Astrocyte of the spinal cord (primary cell): ENCODE data around the gene HEPACAM2.

Source experiments
- DNase-seq: peaks from one replicate; pipeline ENCODE4 v3.0.0; 2011; ENCODE audit warnings: low read depth, low spot score
- H3K4me3 ChIP-seq: 2 replicates; pipeline ENCODE4 v1.5.1; 2011; ENCODE audit warnings: low read depth, mild to moderate bottlenecking, low read length, moderate library complexity
- in situ Hi-C: cut with HindIII; loops from 2 replicates; pipeline ENCODE4 v1.10.0; 2017; ENCODE audit warnings: low sequenced_read_pairs
- TF ChIP-seq, protein P1 (sequence below): IDR thresholded peaks from 2 replicates; pipeline ENCODE4 v1.5.1; 2012; ENCODE audit warnings: low read depth, mild to moderate bottlenecking, low read length, inconsistent platforms

The HEPACAM2 gene

DNA sequence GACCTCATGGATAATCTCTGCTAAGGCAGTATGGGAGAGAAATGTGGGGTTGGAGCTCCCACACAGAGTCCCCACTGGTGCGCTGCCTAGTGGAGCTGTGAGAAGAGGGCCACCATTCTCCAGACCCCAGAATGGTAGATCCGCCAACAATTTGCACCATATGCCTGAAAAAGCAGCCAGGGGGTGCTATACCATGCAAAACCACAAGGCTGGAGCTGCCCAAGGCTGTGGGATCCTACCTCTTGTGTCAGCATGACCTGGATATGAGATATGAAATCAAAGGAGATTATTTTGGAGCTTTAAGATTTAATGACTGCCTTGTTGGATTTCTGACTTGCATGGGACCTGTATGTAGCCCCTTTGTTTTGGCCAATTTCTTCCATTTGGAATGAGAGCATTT is 51.0 kb downstream of the HEPACAM2 start:
- no peak overlapping the region for H3K4me3 ChIP-seq
- TF ChIP-seq, protein P1, sequence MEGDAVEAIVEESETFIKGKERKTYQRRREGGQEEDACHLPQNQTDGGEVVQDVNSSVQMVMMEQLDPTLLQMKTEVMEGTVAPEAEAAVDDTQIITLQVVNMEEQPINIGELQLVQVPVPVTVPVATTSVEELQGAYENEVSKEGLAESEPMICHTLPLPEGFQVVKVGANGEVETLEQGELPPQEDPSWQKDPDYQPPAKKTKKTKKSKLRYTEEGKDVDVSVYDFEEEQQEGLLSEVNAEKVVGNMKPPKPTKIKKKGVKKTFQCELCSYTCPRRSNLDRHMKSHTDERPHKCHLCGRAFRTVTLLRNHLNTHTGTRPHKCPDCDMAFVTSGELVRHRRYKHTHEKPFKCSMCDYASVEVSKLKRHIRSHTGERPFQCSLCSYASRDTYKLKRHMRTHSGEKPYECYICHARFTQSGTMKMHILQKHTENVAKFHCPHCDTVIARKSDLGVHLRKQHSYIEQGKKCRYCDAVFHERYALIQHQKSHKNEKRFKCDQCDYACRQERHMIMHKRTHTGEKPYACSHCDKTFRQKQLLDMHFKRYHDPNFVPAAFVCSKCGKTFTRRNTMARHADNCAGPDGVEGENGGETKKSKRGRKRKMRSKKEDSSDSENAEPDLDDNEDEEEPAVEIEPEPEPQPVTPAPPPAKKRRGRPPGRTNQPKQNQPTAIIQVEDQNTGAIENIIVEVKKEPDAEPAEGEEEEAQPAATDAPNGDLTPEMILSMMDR = no peak
- in situ Hi-C loops = no loop called here
- DNase-seq = no peak

DNA sequence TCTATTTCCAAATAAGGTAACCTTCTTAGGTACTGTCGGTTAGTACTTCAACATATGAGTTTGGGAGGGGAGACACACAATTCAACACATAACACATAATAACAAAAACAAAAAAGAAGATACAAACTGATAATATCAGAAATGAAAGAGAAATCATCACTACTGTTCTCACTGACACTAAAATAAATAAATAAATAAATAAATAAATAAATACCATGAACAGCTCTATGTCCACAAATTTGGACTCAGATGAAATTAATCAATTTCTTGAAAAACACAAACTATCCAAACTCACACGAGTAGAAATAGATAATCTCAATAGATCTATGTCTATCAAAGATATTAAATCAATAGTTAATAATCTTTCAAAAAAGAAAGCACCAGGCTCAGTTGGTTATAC is 53.6 kb downstream of the HEPACAM2 start:
- TF ChIP-seq, protein P1 = no peak
- in situ Hi-C loops = no loop called here

DNA sequence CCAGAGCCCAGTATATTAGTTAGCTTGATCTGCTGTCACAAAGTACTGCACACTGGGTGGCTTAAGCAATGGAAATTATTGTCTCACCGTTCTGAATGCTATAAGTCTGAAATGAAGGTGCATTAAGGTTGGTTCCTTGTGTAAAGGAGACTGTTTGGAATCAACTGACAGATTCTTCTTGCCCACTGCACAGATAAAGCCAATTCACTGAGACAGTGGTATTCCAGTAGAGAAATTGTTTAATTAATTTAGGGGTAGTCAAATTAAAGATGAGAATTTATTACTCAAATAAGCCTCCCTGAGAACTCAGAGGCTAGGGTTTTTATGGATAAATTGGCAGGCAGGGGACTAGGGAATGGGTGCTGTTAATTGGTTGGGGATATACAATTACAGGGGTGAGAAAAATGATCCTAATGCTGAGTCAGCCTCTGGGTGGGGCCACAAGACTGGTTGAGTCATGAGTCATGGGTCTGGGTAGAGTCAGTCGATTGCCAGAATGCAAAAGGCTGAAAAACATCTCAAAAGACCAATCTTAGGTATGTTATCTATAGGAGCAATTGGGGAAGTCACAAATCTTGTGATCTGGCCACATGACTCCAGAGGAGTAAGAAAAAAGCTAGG is 54.6 kb downstream of the HEPACAM2 start:
- DNase-seq = no peak
- TF ChIP-seq, protein P1 = no peak
- no peak overlapping the region for H3K4me3 ChIP-seq
- in situ Hi-C loops = no loop called here

More for the DNA sequence above, 53.6 kb downstream of the HEPACAM2 start:
- no peak overlapping the region for H3K4me3 ChIP-seq
- DNase-seq = no peak

DNA sequence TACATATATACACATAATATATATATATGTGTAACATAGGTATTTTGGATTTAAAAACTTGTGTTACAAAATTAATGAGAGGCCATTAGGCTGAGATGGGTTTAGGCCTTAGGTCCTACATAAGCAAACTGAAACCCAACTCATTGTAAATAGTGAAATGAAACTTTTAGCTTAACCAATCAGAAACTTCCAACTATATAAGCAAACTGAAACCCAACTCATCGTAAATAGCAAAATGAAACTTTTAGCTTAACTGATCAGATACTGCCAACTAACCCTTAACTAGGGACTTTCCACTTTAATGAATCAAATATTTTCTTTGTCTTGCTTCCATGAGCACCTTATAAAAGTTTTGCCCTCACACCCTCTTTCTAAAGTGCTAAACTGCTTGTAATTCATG is 60.8 kb downstream of the HEPACAM2 start:
- H3K4me3 ChIP-seq = no peak overlapping the region
- TF ChIP-seq, protein P1 = no peak
- in situ Hi-C loops = no loop called here
- no peak for DNase-seq

DNA sequence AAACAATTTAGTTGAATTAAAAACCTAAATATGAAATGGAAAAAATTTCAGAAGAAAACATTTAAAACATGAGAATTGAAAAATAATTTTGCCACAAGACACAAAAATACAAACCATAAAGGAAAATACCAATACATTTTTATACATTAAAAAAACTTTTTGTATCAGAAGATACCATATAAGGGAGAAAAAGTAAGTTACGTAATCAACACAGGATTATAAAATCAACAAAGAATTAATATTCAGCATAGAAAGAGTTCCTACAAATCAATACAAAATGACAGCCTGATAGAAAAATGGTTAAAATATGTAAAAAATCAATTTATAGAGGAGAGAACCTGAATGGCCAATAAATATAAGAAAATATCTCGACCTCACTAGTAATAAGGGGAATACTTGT is 61.5 kb downstream of the HEPACAM2 start:
- no peak for DNase-seq
- TF ChIP-seq, protein P1 = no peak
- no peak overlapping the region for H3K4me3 ChIP-seq
- in situ Hi-C loops = no loop called here

DNA sequence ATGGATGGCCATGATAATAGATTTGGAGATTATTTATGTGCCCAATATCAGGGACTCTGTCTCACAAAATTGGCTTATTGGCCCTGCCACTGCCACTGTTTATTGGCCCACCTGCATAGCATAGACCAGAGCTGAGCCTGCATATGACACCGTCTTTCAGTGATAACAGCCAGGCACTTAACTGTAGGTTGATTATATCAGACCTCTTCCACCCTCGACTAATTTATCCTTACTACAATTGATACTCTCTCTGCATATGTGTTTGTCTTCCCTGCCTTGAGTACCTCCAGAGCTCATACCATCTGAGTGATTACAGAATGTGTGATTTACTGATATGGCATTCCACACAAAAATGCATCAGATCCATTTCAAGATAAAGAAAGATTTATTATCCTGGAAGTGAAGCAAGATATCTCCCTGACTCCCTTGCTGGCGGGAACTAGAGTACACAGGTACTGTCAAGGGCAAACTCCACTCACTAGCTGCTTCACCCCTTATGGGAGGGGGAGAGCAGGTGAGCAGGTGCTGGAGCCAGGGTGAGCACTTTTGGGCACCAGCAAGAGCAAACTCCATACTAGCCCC is 65.0 kb downstream of the HEPACAM2 start:
- no peak overlapping the region for H3K4me3 ChIP-seq
- no peak for DNase-seq
- in situ Hi-C loops = no loop called here
- TF ChIP-seq, protein P1 = no peak

DNA sequence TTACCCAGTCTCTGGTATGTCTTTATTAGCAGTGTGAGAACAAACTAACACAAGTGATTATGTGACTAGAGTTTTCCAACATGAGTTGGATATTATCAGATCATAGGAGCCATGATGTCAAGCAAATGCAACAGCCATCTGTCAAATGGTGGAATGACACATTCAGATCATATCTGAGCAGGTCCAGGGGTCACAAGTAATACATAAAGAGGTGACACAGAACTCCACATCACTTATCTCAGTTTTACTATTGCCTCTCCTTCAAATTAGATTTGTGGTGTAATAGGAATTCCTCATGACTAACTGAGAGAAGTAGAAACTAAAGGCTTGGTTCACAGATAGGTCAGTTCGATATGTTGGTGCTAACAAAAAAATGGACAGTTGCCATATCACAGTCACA is 65.9 kb downstream of the HEPACAM2 start:
- in situ Hi-C loops = no loop called here
- H3K4me3 ChIP-seq = no peak overlapping the region
- TF ChIP-seq, protein P1 = no peak
- DNase-seq = no peak
